WTC11 (cell line): ENCODE results near the gene LCN10. TPM values are rescaled to one million over a fixed set of nuclear protein-coding genes. Genes with fewer than 3 reads are reported as not detected.

ENCODE experiments used
- ATAC-seq: fragments of 200-7000 bp; cut with Tn5 transposase; 2 replicates; pipeline ENCODE4 v1.10.0; 2021; ENCODE audit warnings: mild to moderate bottlenecking, moderate library complexity
- CTCF ChIA-PET: fragments of 300-600 bp; sonication (Branson Sonifier 250); formaldehyde crosslinking; loops from one replicate; lab custom pipeline; 2021; ENCODE audit warnings: antibody characterized with exemption; lab: Charles Lee
- POLR2A ChIA-PET: fragments of 350-600 bp; sonication (Branson Sonifier 250); formaldehyde crosslinking; loops from one replicate; lab custom pipeline; 2021; ENCODE audit warnings: antibody characterized with exemption; lab: Charles Lee
- DNase-seq: peaks from one replicate; pipeline ENCODE4 v3.0.0; 2021; ENCODE audit warnings: low spot score
- H3K27ac Mint-ChIP-seq: 2 replicates; pipeline ENCODE4 v1.8.0; 2021; ENCODE audit warnings: mixed read lengths
- H3K27me3 Mint-ChIP-seq: 2 replicates; pipeline ENCODE4 v1.8.0; 2021; ENCODE audit warnings: low read depth, mild to moderate bottlenecking, moderate library complexity, mixed read lengths
- H3K36me3 Mint-ChIP-seq: 2 replicates; pipeline ENCODE4 v1.8.0; 2021; ENCODE audit warnings: mixed read lengths
- H3K4me1 Mint-ChIP-seq: 2 replicates; pipeline ENCODE4 v1.8.0; 2022; ENCODE audit warnings: mixed read lengths
- H3K4me3 Mint-ChIP-seq: 2 replicates; pipeline ENCODE4 v1.8.0; 2021; ENCODE audit warnings: mild to moderate bottlenecking, moderate library complexity, mixed read lengths
- H3K9me3 Mint-ChIP-seq: 2 replicates; pipeline ENCODE4 v1.8.0; 2021; ENCODE audit warnings: mixed read lengths
- ATF3 ChIP-seq: sonication (generic); formaldehyde crosslinking; conservative IDR thresholded peaks from 2 replicates; pipeline ENCODE4 v1.8.1; 2022; ENCODE audit warnings: mild to moderate bottlenecking, missing genetic modification reagents
- CREM ChIP-seq: sonication (generic); formaldehyde crosslinking; IDR thresholded peaks from 2 replicates; pipeline ENCODE4 v1.8.1; 2022; ENCODE audit warnings: mild to moderate bottlenecking, missing genetic modification reagents, moderate library complexity
- CTCF ChIP-seq: fragments of 200-600 bp; IDR thresholded peaks from 2 replicates; pipeline ENCODE4 v1.8.0; 2022; ENCODE audit warnings: antibody characterized with exemption
- FOXK1 ChIP-seq: sonication (generic); formaldehyde crosslinking; IDR thresholded peaks from 2 replicates; pipeline ENCODE4 v1.8.0; 2022; ENCODE audit warnings: mild to moderate bottlenecking, moderate library complexity, missing genetic modification reagents
- GABPB1 ChIP-seq: sonication (generic); formaldehyde crosslinking; IDR thresholded peaks from 2 replicates; pipeline ENCODE4 v1.8.1; 2023; ENCODE audit warnings: mild to moderate bottlenecking, missing genetic modification reagents
- HMGA2 ChIP-seq: fragments of 250-450 bp; sonication (Bioruptor Pico); IDR thresholded peaks from 2 replicates; pipeline ENCODE4 v1.4.0; 2021; ENCODE audit warnings: mild to moderate bottlenecking, moderate library complexity
- HMGXB4 ChIP-seq: sonication (generic); formaldehyde crosslinking; IDR thresholded peaks from 2 replicates; pipeline ENCODE4 v1.8.1; 2023; ENCODE audit warnings: mild to moderate bottlenecking, moderate library complexity, missing genetic modification reagents
- IRF1 ChIP-seq: sonication (generic); formaldehyde crosslinking; IDR thresholded peaks from 2 replicates; pipeline ENCODE4 v1.8.0; 2023; ENCODE audit warnings: missing genetic modification reagents
- IRF2 ChIP-seq: sonication (generic); formaldehyde crosslinking; IDR thresholded peaks from 2 replicates; pipeline ENCODE4 v1.8.0; 2022; ENCODE audit warnings: low read depth, missing genetic modification reagents, borderline replicate concordance
- RORB ChIP-seq: fragments of 250-450 bp; sonication (Bioruptor Pico); IDR thresholded peaks from 2 replicates; pipeline ENCODE4 v1.9.0; 2021; ENCODE audit warnings: mild to moderate bottlenecking
- SP1 ChIP-seq: sonication (generic); formaldehyde crosslinking; conservative IDR thresholded peaks from 2 replicates; pipeline ENCODE4 v1.8.1; 2022; ENCODE audit warnings: missing genetic modification reagents
- STAT6 ChIP-seq: sonication (generic); formaldehyde crosslinking; conservative IDR thresholded peaks from 2 replicates; pipeline ENCODE4 v1.8.1; 2023; ENCODE audit warnings: mild to moderate bottlenecking, low read depth, missing genetic modification reagents, moderate library complexity
- USF1 ChIP-seq: sonication (generic); formaldehyde crosslinking; IDR thresholded peaks from 2 replicates; pipeline ENCODE4 v1.8.0; 2022; ENCODE audit warnings: mild to moderate bottlenecking, missing genetic modification reagents
- ZNF232 ChIP-seq: sonication (generic); formaldehyde crosslinking; IDR thresholded peaks from 2 replicates; pipeline ENCODE4 v1.8.0; 2022; ENCODE audit warnings: mild to moderate bottlenecking, missing genetic modification reagents
- ZNF396 ChIP-seq: fragments of 250-450 bp; sonication (Bioruptor Pico); IDR thresholded peaks from 2 replicates; pipeline ENCODE4 v1.8.0; 2021; ENCODE audit warnings: mild to moderate bottlenecking, moderate library complexity, borderline replicate concordance
- ZNF416 ChIP-seq: fragments of 250-450 bp; sonication (Bioruptor Pico); IDR thresholded peaks from 2 replicates; pipeline ENCODE4 v1.9.0; 2021; ENCODE audit warnings: mild to moderate bottlenecking, inconsistent platforms
- total RNA-seq: library from RNA; stranded (reverse); gene quantifications from 3 replicates; pipeline ENCODE4 v1.2.3, GENCODE V29; 2021
- TF ChIP-seq, protein P1 (sequence below): fragments of 250-450 bp; sonication (Bioruptor Pico); IDR thresholded peaks from 2 replicates; pipeline ENCODE4 v1.9.0; 2021; ENCODE audit warnings: mild to moderate bottlenecking
- TF ChIP-seq, protein P2 (sequence below): sonication (generic); formaldehyde crosslinking; IDR thresholded peaks from 2 replicates; pipeline ENCODE4 v1.8.1; 2023; ENCODE audit warnings: mild to moderate bottlenecking, missing genetic modification reagents
- TF ChIP-seq, protein P3 (sequence below): sonication (generic); formaldehyde crosslinking; IDR thresholded peaks from 2 replicates; pipeline ENCODE4 v1.8.1; 2022; ENCODE audit warnings: low read depth, missing genetic modification reagents, borderline replicate concordance

The LCN10 gene
- total RNA-seq, 1 experiment from 2014 or later: 2.4 TPM

DNA sequence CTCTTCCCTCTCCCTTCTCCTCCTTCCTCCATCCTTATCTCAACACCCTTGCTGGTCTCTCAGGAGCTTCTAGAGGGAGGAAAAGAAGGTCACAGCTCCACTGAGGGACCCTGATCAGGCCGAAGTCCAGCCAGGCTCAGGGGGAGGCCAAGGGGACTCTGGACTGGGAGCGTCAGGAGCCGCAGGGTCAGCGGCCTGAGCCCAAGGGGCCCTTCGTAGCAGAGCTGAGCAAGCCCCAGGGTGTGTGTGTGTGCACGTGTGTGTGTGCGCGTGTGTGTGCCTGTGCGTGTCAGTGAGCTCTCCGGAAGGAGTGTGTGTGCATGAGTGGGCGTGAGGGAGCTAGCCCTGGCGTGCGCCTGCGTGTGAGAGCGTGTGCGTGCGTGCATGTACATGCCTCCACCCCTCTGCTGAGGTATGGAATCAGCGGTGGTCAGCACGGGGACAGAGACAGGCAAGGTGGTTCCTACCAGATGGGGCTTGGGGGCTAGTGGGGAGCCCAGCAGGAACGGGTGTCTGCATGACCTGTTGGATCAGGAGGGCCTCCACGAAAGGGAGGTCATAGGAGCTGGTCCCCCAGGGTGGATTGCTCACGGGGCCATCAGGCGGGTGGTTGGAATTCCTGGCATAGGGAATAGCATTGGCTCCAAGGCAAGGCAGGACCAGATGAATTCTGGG, 45.5 kb downstream of the LCN10 start:
- no peak overlapping the region for H3K27ac Mint-ChIP-seq
- no peak overlapping the region for H3K4me3 Mint-ChIP-seq
- H3K9me3 Mint-ChIP-seq: no peaks in the 10 kb centered on the region
- ATAC-seq (no peak), DNase-seq (no peak)
- POLR2A ChIA-PET: no interaction called here
- H3K27me3 Mint-ChIP-seq: peaks cover 20% of the 10 kb centered on the region
- TF ChIP-seq ATF3 (CRISPR knock-in tag) (no peak), FOXK1 (CRISPR knock-in tag) (no peak), HMGXB4 (CRISPR knock-in tag) (no peak), IRF1 (CRISPR knock-in tag) (no peak), ZNF396 (CRISPR knock-in tag) (no peak), GABPB1 (no peak; the same call in 1 of the 2 replicates), SP1 (no peak), USF1 (CRISPR knock-in tag) (no peak)
- TF ChIP-seq, protein P1, sequence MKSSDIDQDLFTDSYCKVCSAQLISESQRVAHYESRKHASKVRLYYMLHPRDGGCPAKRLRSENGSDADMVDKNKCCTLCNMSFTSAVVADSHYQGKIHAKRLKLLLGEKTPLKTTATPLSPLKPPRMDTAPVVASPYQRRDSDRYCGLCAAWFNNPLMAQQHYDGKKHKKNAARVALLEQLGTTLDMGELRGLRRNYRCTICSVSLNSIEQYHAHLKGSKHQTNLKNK (CRISPR knock-in tag): no peak
- TF ChIP-seq, protein P2, sequence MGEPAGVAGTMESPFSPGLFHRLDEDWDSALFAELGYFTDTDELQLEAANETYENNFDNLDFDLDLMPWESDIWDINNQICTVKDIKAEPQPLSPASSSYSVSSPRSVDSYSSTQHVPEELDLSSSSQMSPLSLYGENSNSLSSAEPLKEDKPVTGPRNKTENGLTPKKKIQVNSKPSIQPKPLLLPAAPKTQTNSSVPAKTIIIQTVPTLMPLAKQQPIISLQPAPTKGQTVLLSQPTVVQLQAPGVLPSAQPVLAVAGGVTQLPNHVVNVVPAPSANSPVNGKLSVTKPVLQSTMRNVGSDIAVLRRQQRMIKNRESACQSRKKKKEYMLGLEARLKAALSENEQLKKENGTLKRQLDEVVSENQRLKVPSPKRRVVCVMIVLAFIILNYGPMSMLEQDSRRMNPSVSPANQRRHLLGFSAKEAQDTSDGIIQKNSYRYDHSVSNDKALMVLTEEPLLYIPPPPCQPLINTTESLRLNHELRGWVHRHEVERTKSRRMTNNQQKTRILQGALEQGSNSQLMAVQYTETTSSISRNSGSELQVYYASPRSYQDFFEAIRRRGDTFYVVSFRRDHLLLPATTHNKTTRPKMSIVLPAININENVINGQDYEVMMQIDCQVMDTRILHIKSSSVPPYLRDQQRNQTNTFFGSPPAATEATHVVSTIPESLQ (CRISPR knock-in tag): no peak
- CTCF ChIA-PET: interaction anchor here (0.5 to 2.3 kb wide), 4 partner anchors 10 to 146 kb away, joined by 3 to 9 read pairs (median 4); partner anchors contain the start of gene AJM1
- peaks cover 8% of the 10 kb centered on the region for H3K4me1 Mint-ChIP-seq
- H3K36me3 Mint-ChIP-seq: no peaks in the 10 kb centered on the region

- H3K27ac Mint-ChIP-seq: no peak overlapping the region
- no peaks in the 10 kb centered on the region for H3K36me3 Mint-ChIP-seq
- ChIA-PET POLR2A (no interaction called here), CTCF (interaction anchor here (1.8 to 2.3 kb wide), 2 partner anchors 10 to 25 kb away, joined by 6 to 9 read pairs; no protein-coding TSS in a partner anchor)
- no peak for ATAC-seq
- no peaks in the 10 kb centered on the region for H3K9me3 Mint-ChIP-seq
- H3K4me3 Mint-ChIP-seq: no peak overlapping the region
- DNase-seq: no peak
- H3K4me1 Mint-ChIP-seq: peaks cover 8% of the 10 kb centered on the region
- H3K27me3 Mint-ChIP-seq: peaks cover 14% of the 10 kb centered on the region
- no peak for TF ChIP-seq HMGA2 (CRISPR knock-in tag)
- TF ChIP-seq RORB (CRISPR knock-in tag): no peak
- TF ChIP-seq, protein P3, sequence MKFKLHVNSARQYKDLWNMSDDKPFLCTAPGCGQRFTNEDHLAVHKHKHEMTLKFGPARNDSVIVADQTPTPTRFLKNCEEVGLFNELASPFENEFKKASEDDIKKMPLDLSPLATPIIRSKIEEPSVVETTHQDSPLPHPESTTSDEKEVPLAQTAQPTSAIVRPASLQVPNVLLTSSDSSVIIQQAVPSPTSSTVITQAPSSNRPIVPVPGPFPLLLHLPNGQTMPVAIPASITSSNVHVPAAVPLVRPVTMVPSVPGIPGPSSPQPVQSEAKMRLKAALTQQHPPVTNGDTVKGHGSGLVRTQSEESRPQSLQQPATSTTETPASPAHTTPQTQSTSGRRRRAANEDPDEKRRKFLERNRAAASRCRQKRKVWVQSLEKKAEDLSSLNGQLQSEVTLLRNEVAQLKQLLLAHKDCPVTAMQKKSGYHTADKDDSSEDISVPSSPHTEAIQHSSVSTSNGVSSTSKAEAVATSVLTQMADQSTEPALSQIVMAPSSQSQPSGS: no peak
- no peak for TF ChIP-seq ZNF232 (CRISPR knock-in tag)
- no peak for TF ChIP-seq CREM (CRISPR knock-in tag)
- no peak for TF ChIP-seq CTCF
- TF ChIP-seq HMGXB4 (CRISPR knock-in tag): no peak
- no peak for TF ChIP-seq ZNF416 (CRISPR knock-in tag)
- TF ChIP-seq STAT6: no peak
- TF ChIP-seq USF1 (CRISPR knock-in tag): no peak
- TF ChIP-seq IRF2 (CRISPR knock-in tag): no peak
Measured at GRCh38 chr9:136696502-136696901, 46.2 kb downstream of the LCN10 start.
